Body of pancreas (tissue), 4 donors: ENCODE data around the gene STXBP1.

Source experiments
- CTCF ChIP-seq, 7 experiments: fragments of 450-650 bp in 4 of 7; fragments of 200-600 bp in 3 of 7; sonication (generic) in 3 of 7; IDR thresholded peaks; one replicate each; pipeline ENCODE4 v1.5.1; 2016 to 2019; ENCODE audit warnings: antibody characterized with exemption in 7 of 7
- POLR2A ChIP-seq, 3 donors: fragments of 450-650 bp; IDR thresholded peaks; one replicate each; pipeline ENCODE4 v1.6.1; 2016; ENCODE audit warnings: antibody characterized with exemption in 3 of 3, mild to moderate bottlenecking in 2 of 3

- no peak for TF ChIP-seq CTCF (IDR thresholded peaks at IDR 0.05)
- TF ChIP-seq POLR2A (IDR thresholded peaks at IDR 0.05), result no peak
These were observed 22.6 kb downstream of the STXBP1 start for GRCh38 chr9:127634698-127635097.
